ENCODE measurements around the gene IKZF3.
"Not testable (repeated sequence)": the region's sequence is repeated elsewhere in the genome, so short reads cannot be mapped to it uniquely, and the experiment has no call there.

IKZF3 gene

DNA sequence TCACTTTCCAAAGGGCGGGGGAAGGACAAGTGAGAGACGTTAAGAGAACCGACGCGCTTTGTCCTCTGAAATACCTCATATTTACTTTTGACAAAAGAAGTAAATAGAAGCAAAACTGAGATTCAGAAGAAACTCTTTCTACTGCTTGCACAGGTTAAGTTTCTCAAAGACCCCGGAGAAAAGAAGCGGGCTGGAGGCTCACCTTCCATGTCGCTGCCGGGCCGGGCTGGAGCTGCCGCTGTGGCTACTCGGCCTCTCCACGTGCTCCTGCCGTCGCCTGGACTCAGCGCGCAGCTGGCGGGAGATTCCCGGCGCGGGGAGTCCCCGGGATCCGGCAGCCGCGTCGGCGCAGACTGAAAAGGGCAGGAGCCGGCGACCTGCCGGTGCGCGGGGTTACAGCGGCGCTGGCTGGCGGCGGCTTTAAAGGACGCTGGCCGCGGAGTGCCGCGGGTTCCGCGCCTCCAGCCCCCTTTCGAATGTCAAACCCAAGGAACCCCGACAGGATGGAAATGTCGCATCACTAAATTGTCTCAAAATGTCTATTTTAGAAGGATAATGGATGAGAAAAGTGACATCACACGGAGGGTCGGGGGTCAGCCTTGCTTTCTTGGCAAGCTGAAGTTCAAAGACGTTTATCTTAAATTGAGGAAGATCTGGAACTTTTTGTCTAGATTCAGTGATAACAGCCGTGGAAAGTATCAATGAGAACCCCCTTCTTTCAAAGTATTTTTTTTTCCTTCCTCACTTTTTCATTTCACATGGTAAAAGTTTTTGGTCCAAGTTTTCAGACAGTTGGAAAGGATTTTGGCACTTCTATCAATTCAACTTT, at the start of gene IKZF3:
IKZF3 (minus strand) TSS at position 395 of the 829 bp plus-strand sequence; CDS start at position 209, 186 bp downstream.
- peak; percentile 61 for DNase-seq

DNA sequence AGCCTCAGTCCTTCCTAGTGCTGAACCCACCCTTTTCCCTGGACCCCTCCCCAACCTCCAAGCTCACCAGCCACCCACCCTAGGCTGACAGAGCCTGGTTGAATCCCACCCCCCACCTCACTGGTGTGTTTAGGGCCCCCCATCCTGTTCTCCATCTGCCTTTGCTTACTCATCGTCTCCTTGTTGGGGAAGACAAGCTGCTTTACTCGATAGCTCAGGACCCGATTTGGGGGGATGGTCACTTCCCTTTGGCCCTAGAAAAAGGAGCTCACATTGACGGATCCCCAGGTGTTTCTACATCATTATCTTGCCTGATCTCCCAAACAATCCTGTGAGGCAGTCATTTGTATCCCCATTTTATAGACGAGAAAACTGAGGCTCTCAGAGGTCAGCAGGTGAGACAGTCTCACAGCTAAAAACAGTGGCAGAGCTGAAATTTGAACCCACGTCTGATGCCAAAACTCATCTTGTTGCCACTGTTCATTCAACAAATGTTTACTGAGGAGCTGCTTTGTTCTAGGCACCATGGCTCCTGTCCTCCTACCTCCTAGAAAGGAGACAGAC, 44.8 kb upstream of the IKZF3 start:
- DNase-seq = no peak

DNA sequence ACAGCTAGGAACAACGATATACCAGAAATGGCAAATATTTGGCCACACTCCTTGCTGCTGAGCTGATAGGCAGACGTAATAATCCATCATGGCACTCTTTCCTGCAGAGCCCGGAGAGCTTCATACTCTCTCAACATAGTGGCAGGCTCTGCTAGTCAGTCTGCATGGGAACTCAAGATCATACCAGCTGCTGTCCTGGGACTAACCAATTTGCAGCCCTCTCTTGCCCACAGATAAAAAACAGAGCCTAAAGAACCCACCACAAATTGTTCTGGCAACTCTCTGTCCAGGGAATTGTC, 40.8 kb upstream of the IKZF3 start:
- DNase-seq = no peak

DNA sequence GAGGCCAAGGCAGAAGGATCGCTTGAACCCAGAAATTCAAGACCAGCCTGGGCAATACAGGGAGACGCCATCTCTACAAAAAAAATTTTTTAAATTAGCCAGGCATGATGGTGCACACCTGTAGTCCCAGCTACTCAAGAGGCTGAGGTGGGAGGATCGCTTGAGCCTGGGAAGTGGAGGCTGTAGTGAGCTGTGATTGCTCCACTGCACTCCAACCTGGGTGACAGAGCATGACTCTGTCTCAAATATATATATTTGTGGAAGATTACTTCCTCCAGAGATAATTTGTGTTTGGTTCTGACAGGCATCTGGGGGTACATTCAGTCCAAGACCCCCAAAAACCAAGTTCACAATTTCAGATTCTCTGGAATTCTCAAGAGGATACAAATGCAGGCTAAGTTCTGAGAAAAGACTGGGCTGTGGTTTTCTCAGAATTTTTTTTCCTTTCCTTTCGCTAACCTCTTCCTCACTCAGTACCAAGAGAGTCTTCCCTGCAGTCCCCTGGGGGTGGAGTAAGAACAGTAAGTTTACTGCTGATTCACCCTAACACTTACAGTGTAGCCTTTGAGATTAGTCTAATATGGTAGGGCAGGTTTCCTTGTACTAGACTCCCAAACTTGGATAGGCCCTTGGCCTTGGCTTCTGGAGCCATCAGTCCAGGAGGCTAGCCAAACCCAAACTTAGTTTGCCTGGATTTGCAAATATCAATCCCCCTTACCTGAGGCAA, 39.2 kb upstream of the IKZF3 start:
- DNase-seq = no peak

DNA sequence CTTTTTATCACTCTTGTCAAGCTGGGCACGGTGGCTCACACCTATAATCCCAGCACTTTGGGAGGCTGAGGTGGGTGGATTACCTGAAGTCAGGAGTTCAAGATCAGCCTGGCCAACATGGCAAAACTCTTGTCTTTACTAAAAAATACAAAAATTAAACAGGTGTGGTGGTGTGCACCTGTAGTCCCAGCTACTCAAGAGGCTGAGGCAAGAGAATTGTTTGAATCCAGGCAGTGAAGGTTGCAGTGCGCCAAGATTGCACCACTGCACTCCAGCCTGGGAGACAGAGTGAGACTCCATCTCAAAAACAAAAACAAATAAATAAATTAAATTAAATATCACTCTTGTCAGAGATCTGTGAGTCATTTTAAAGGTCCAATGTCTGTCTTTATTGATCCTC, 37.9 kb upstream of the IKZF3 start:
- not testable (repeated sequence) for DNase-seq

DNA sequence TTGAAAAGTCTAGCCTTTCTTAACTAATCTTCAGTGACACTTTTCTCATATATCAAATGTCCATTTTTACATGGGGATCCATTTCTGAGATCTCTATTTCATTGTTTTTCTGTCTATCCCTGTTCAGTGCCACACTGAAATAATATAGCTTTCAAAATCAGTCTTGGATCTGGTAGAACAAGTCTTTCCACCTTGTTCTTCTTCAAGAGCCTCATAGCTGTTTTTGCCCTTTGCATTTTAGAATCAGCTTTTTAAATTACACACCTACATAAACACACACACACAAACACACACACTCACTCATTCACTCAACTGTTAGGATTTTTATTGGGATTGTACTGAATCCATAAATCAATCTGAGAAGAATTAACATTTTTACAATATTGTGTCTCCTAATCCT, 35.1 kb upstream of the IKZF3 start:
- DNase-seq = no peak

DNA sequence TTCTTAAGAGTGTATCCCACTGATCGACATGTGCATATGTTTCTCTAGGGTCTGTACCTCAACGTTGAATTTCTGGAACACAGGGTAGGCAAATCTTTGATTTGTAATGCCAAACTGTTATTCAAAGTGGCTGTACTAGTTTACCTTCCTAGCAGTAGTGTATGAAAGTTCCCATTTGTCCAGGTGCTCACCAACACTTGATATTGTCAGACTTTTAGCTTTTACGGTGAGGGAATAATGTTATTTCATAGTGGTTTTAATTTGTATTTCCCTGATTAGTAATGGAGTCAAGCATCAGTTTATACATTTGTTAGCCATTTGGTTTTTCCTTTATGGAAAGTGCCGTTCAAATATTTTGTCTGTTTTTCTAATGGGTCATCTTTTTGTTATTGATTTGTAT, 34.0 kb upstream of the IKZF3 start:
- DNase-seq = no peak

DNA sequence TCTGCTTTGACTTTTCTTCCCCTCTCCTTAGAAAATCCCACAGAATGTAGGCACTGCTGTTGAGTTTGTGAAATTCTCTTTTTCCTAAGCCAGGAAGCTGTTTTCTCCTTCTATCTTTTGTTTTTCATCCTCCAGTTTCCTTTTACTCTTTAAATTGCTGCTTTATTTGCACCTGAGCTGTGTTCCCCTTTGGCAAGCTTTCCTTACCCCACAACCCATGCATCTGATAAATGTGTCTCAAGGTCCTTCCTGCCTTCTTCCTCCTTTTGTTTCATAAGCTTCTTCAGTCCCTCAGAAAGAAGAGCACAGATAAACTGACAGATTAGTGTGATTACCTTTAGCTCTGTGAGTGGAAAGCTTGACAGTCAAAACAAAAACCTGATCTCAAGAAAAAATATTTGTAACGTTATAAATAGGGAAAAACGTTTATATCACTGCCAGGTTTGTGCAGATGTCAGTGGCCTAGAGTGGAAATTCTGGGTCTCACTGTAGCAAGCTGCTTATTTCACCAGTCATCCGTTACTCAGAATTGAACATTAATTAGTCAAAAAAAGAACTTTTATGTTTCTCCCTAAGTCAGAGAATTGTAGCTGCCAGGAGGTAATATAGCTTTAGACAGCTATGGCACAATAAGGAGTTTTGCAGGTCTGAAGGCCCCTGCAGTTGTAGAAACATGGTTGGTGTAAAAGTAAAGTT, 30.7 kb upstream of the IKZF3 start:
- DNase-seq = no peak

DNA sequence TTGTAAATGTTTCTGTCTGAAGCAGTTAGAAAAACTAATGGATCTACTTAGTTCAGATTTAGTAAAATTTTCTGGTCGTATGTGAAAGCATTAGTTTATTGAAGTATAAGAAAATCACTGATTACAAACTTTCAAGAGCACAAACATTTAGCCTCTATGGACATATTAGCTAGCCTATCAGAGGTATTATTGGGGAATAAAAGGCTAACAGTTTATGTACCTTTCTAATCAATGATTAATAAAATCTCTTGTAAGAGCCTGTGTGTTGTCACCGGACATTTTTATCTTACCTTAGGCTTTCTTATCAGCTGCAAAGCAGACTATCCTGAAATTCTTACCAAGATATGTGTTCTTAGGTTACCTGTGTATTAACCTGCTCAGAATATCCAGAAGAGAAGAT, 25.1 kb upstream of the IKZF3 start:
- DNase-seq = no peak

DNA sequence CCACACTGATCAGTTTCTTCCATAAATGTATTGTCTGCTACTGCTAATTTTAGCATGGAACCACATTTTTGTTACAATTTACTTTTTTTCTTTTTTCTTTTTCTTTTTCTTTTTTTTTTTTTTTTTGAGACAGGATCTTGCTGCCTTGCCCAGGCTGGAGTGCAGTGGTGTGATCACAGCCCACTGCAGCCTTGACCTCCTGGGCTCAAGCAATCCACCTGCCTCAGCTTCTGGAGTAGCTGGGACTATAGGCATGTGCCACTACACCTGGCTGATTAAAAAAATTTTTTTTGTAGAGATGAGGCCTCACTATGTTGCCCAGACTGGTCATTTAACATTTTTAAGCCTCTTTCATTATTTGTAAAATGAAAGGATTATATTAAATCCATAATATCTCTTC, 23.0 kb upstream of the IKZF3 start:
- no peak for DNase-seq

DNA sequence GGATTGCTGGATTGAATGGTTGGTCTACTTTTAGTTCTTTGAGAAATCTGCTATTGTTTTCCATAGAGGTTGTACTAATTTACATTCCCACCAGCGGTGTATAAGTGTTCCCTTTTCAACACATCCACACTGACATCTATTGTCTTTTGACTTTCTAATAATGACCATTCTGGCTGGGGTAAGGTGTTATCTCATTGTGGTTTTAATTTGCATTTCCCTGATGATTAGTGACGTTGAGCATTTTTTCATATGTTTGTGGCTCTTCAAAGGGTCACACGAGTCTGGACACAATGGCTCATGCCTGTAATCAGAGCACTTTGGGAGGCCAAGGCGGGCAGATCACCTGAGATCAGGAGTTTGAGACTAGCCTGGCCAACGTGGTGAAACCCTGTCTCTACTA, 22.0 kb upstream of the IKZF3 start:
- DNase-seq = not testable (repeated sequence)

DNA sequence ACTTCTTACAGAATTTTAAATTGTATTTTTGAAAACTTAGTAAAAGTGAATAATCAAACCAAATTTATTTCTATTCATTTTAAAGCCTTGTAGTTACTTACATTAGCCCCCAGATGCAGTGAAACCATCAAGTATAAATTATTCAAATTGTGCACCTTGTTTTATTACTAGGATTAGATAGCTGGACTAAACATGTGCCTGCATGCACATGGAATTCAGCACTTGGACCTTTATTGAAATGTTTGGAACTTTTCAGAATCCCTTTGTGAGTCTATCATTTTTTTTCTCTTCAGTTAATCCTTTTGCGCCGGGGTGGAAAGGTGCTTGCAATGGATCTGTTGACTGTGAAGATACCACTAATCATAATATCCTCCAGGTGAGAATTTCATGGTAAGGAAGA, 8.6 kb upstream of the IKZF3 start:
- no peak for DNase-seq

DNA sequence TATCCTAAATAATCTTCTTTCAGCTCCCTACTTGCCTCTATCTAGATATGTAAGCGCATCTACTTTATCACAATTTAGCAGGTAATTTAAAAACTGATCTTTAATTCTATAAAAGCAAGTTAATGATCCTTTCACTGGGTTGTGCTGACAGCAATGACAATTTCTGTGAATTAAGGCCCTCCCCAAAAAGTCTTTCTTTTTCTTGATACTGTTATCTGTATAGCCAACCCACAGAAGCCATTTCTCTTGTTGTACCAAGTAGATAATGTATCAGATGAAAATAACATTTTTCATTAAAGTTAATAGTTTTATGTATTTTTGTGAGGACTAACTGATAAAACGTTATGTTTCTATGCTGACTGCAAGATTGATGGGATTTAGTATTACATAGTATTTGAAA, 7.7 kb upstream of the IKZF3 start:
- no peak for DNase-seq

DNA sequence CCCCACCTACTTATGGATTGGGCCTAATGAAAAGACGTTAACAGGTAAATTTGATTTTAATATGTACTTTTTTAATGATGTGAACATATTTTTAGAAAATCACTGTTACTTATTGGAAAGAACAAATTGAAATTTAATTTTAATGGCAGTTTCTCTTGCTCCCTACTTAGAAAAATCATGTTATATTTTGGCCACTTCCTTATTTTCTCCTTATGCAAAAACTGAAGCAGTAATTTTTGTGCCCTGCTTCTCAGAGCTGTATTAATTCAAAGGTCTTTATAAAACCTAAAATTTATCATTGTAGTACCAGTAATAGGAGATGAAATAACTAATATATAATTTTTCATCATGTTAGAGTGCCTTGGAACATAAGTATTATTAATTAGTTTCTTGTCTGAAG, 6.7 kb upstream of the IKZF3 start:
- DNase-seq = no peak

DNA sequence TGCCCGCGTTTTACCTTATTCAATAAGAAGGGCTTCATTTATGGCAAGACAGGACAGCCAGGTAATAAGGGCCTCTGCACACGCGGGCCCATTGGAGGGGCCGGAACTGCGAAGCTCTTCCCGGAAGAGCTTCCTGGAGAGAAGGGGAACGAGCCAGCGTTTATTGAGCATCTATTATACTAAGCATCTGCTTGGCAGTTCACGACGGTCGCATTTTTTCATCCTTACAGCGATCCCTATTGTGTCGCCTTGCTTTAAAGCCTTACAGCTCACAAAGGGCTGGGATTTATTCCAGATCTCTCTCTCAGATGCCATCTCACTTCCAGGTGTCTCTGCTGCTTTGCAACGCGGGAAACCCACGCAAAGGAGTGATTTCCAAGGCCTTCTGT, 4.4 kb upstream of the IKZF3 start:
- DNase-seq = no peak

DNA sequence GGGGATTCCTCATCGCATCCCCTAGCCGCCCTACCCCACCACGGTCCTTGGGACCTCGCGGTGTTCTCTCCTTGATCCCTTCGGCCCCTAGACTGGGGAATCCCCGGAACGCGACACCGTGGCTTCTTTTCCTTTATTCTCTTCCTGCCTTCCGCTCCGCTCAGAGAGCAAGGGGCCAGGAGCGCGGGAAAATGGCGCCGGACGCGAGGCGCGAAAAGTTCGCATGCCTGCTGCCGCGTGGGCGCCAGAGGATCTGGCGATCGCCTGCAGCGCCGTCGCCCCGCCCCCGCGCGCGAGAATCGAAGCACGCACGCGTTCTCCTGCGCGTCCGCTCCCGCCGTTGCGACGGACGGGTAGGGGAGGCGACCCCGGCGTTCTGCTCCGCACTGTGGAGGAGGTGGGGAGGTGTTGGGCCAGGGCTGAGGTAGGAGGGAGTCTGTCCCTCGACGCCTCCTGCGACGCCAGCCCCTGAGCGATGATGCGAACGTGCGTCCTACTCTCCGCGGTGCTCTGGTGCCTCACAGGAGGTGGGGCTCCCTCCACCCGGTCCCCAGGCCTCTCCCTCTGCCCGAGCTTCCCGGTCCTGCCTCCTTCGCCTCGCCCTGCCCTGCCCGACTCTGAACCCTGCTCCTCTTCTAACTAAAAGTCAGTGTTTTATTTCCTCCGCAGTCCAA, 3.9 kb upstream of the IKZF3 start, which contains the start of gene ZPBP2:
ZPBP2 (plus strand) TSS at position 323 of the 674 bp plus-strand sequence; CDS start at position 476, 153 bp downstream.
- DNase-seq = no peak

DNA sequence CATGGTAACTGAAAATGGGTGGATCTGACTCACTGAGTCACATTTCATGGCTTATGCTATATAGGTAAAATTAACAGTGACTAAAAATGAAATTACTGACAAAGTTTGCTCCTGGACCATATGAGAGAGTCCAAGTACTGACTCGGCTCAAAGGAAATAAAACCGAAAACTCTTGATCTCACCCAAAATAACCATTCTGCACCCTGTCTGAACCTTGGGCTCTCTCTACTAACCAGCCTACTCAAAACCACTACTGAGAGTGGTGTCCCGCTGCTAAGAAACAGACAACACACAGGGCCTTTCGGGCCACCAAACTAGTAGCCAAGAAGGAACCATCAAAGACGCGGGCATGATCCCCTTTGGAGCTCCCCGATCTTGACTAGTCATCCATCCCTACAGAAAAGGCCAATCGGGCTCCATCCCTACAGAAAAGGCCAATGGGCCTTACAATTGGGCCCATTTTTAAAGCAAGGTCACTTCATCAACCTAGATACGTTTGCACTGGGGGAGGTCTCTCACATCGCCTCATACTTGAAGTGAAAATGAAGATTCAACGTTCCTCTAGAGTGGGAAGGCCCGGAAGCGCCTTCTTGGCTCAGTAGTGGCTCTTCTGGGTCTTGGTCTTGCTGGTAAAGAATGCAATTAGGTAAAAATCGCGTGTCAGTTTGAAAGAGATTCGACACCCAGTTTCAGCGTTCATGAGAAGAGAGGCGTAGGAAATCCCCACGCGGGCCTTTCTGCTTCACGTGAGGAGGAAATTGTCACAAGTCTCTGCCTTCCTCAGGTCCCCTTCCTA, 3.2 kb upstream of the IKZF3 start:
- DNase-seq = no peak

DNA sequence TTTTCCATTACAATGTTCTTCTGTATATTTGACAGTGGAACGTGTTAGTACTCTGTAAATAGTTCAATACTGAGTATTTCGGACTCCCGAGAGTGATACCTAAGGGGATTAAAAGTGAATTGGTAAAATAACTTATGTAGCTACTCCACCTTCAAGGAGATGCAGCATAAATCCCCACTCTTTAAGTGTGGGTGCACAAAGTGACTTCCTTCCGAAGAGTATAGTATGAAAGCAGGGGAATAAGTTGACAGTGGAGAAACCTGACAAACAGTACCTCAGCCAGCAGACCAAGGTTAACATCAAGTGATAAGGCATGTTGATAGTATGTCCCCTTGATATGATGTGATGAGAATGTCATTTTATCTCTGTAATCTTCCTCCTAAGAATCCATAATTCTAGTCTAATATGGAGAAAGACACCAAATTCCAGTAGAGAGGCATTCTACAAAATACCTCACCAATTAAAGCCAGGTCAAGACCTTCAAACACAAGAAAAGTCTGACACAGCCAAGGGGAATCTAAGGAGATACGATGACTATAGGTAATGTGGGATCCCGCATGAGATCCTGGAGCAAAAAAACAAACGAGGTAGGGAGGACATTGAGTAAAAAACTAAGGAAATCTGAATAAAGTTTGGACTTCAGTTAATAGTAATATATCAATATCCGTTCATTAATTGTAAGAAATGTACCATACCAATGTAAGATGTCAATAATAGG, 2.1 kb upstream of the IKZF3 start:
- DNase-seq = no peak

DNA sequence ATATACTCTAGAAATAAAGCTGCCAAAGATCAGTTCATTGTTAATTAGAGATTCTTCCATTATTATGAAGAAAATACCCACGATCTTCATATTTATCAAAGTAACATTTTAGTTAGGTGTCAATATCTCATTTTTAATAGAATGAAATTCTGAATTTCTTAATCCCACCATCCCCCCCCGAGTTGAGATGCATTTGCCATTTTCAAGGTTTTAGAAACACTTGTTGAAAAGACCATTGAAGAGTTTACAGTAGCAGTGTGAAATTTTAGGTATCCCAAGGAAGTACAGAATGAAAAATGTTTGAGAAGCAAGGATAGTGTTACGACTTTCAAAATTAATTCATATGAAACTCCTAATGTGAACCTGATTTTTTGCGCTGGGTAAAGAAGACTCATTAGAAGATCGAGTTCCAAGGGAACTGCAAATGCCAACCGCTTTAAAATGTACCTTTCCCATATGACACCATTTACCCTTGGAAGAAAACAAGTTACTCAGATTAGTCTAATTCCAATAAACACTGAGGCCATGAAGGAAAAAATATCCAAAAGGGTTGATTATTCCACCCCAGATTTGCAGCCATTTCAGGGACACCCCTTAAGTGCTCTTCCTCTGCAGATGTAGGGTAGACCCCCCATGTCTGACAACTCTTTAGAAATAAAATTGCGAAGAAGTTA, 731 bp downstream of the IKZF3 start:
- DNase-seq = no peak

DNA sequence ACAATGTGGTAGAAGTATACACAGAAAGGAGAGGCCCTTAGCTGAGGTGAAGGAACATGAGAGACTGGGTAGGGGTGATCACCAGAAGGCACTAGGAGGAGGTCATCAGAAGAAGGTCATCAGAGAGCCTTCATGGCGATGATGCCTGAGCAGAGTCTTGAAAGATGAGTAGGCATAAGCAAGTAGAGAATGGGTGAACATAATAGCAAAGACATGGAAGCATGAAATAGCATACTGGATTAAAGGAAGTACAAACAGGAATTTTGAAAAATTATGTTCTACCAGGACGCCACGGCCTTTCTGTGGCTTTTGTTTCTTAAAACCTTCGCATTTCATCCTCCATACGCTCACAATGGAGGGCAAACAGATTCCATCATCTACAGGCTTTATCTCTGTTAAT, 2.9 kb downstream of the IKZF3 start:
- no peak for DNase-seq

Measured in NCI-H2029 (cell line).